Mucosa of stomach (tissue), 1 donor: Measurements from ENCODE around the gene ID3.

Source experiments
- H3K27me3 ChIP-seq: one replicate; pipeline ENCODE4 v1.7.0; 2013; ENCODE audit warnings: mild to moderate bottlenecking, low read length; ENCODE audit not compliant: control insufficient read depth, insufficient read depth
- H3K36me3 ChIP-seq: one replicate; pipeline ENCODE4 v1.7.0; 2013; ENCODE audit warnings: low read length; ENCODE audit not compliant: control insufficient read depth, insufficient read depth
- H3K4me1 ChIP-seq: one replicate; pipeline ENCODE4 v1.7.0; 2013; ENCODE audit warnings: mild to moderate bottlenecking, low read length; ENCODE audit not compliant: control insufficient read depth, insufficient read depth
- H3K4me3 ChIP-seq: one replicate; pipeline ENCODE4 v1.7.0; 2013; ENCODE audit warnings: low read length
- H3K9ac ChIP-seq: one replicate; pipeline ENCODE4 v1.7.0; 2013; ENCODE audit warnings: mild to moderate bottlenecking, low read length, moderate library complexity
- H3K9me3 ChIP-seq: one replicate; pipeline ENCODE4 v1.7.0; 2013; ENCODE audit warnings: mild to moderate bottlenecking, low read length, moderate library complexity; ENCODE audit not compliant: control insufficient read depth
- donor health status: Pancreatic carcinoma.

The ID3 gene

GRCh38 chr1:23531562-23532094 is 27.7 kb downstream of the ID3 start:
- Histone ChIP-seq H3K9me3 (no peaks in the 10 kb centered on the region), H3K27me3 (no peaks in the 10 kb centered on the region), H3K9ac (no peak overlapping the region), H3K36me3 (no peaks in the 10 kb centered on the region), H3K4me1 (peaks cover 54% of the 10 kb centered on the region), H3K4me3 (no peak overlapping the region)

- no peaks in the 10 kb centered on the region for H3K36me3 ChIP-seq
- no peaks in the 10 kb centered on the region for H3K9me3 ChIP-seq
- peaks cover 61% of the 10 kb centered on the region for H3K4me1 ChIP-seq
- H3K9ac ChIP-seq = peak within 1 kb of the TSS; percentile 32
- H3K4me3 ChIP-seq = peak within 1 kb of the TSS; percentile 61
- no peaks in the 10 kb centered on the region for H3K27me3 ChIP-seq
Measured at GRCh38 chr1:23530747-23531561, 28.3 kb downstream of the ID3 start, which contains the start of gene E2F2. Gene E2F2 (minus strand): TSS chr1:23531233. CDS start chr1:23530793, 440 bp downstream.

- Histone ChIP-seq H3K36me3 (no peaks in the 10 kb centered on the region), H3K4me1 (peaks cover 68% of the 10 kb centered on the region), H3K9ac (peak overlapping the region; percentile 32)
Measured at GRCh38 chr1:23530087-23530746, 29.1 kb downstream of the ID3 start.

DNA sequence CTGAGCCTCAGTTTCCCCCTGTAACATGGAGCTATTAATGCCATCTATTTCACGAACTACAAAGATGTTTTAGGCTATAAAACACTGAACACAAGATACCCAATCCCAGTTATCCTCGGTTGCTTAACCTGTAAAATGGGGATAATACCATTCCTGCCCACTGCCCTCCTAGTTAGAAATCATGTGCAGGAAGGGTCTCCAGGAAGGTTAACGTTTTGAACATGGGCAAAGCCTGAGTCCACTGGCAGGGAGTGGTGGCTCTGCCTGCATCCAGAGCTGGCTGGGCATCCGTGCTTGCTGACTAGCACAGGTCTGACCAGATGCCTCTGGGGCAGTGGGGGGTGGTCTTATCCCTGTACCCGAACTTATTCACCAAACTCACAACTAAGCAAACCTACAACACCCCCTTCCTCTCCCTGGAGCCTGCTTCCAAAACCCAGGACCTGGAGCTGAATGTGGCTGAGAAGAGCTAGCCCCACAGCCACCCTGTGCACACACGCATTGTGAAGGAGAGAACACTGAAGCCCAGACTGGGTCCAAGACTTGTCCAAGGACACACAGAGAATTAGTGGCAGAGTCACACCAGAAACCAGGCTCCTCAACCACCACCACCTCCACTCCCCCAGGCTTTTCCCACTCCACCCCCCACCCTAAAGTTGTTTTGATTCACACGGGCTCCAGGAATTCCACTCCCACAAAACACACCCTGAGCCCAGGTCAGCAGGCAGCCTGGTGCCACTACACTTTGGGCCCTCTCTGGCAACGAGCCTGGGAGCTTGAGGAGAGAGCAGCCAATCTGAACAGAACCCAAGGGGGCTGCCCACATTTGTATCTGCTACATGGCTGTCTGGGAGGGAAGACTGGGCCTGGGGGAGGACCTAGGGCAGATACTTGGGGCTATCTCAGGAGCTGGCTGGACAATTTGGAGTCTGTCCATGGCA is 29.9 kb downstream of the ID3 start:
- Histone ChIP-seq H3K27me3 (peaks cover 4% of the 10 kb centered on the region), H3K9me3 (no peaks in the 10 kb centered on the region), H3K4me3 (no peak overlapping the region), H3K4me1 (peaks cover 76% of the 10 kb centered on the region), H3K36me3 (no peaks in the 10 kb centered on the region), H3K9ac (peak overlapping the region; percentile 32)

More at GRCh38 chr1:23530087-23530746, 29.1 kb downstream of the ID3 start:
- no peaks in the 10 kb centered on the region for H3K9me3 ChIP-seq
- no peaks in the 10 kb centered on the region for H3K27me3 ChIP-seq
- peak overlapping the region; percentile 61 for H3K4me3 ChIP-seq

DNA sequence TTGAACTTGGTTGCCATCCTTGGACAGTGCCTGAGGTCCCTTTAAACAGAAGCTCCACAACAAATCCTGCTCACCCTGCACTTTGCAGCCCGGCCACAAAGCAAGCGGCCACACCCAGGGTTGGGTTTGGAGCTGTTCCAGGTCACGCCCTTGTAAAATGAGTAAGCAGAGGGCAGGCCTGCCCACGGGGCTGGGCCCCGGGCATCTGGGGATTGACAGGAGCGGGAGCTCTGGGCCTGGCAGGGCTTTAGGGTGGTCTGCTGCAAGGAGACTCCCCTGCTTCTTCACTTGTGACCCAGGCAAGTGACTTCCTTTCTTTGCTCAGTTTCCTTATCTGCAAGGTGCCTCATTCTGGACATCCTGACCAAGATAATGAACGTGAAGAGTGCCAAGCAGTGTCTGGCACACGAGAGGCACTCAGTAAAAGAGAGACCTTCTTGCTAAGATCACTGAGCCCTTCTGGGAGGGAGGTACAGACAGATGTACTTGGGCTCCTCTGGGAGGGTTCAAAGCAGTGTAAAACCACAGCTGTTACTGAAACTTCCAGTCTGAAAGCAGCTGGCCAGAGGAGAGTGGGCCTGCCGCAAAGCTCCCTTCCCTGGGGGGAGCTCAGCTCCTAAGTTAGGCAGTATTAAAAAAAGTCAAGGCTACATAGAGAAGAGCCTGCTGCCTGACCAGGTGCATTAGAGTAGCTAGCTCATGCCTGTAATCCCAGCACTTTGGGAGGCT is 30.9 kb downstream of the ID3 start:
- peak overlapping the region; percentile 33 for H3K4me3 ChIP-seq
- H3K36me3 ChIP-seq = no peaks in the 10 kb centered on the region
- H3K27me3 ChIP-seq = peaks cover 4% of the 10 kb centered on the region
- peaks cover 82% of the 10 kb centered on the region for H3K4me1 ChIP-seq
- H3K9ac ChIP-seq = peak overlapping the region; percentile 69
- H3K9me3 ChIP-seq = no peaks in the 10 kb centered on the region

DNA sequence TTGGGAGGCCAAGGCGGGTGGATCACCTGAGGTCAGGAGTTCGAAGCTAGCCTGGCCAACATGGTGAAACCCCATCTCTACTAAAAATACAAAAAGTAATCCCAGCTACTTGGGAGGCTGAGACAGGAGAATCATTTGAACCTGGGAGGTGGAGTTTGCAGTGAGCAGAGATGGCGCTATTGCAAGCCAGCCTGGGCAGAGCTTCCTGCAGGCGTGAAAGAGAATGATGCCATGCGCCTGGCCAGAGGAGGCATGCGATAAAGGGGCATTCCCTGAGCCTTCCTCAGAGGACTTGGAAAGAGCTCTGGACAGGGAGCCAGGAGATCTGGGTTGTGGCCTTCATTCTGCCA is 31.4 kb downstream of the ID3 start:
- H3K4me3 ChIP-seq = no peak overlapping the region
- H3K9ac ChIP-seq = no peak overlapping the region
- H3K4me1 ChIP-seq = peaks cover 82% of the 10 kb centered on the region
- H3K36me3 ChIP-seq = no peaks in the 10 kb centered on the region
- H3K9me3 ChIP-seq = no peaks in the 10 kb centered on the region
- peaks cover 4% of the 10 kb centered on the region for H3K27me3 ChIP-seq

- Histone ChIP-seq H3K9ac (no peak overlapping the region), H3K36me3 (no peaks in the 10 kb centered on the region), H3K4me1 (peaks cover 82% of the 10 kb centered on the region), H3K9me3 (no peaks in the 10 kb centered on the region), H3K4me3 (no peak overlapping the region), H3K27me3 (peaks cover 4% of the 10 kb centered on the region)
Measured at GRCh38 chr1:23527366-23527765, 31.9 kb downstream of the ID3 start.

GRCh38 chr1:23526329-23527041 is 32.8 kb downstream of the ID3 start:
- H3K27me3 ChIP-seq = peaks cover 4% of the 10 kb centered on the region
- no peaks in the 10 kb centered on the region for H3K9me3 ChIP-seq
- peak overlapping the region; percentile 40 for H3K9ac ChIP-seq
- H3K4me1 ChIP-seq = peaks cover 75% of the 10 kb centered on the region
- no peaks in the 10 kb centered on the region for H3K36me3 ChIP-seq
- no peak overlapping the region for H3K4me3 ChIP-seq

GRCh38 chr1:23525558-23526250 is 33.6 kb downstream of the ID3 start:
- Histone ChIP-seq H3K9ac (peak overlapping the region; percentile 19), H3K4me1 (peaks cover 69% of the 10 kb centered on the region), H3K36me3 (no peaks in the 10 kb centered on the region), H3K4me3 (no peak overlapping the region), H3K9me3 (no peaks in the 10 kb centered on the region), H3K27me3 (peaks cover 4% of the 10 kb centered on the region)

GRCh38 chr1:23524716-23525401 is 34.4 kb downstream of the ID3 start:
- no peaks in the 10 kb centered on the region for H3K36me3 ChIP-seq
- peak overlapping the region; percentile 19 for H3K9ac ChIP-seq
- H3K4me1 ChIP-seq = peaks cover 60% of the 10 kb centered on the region
- no peaks in the 10 kb centered on the region for H3K9me3 ChIP-seq
- H3K4me3 ChIP-seq = no peak overlapping the region
- peaks cover 4% of the 10 kb centered on the region for H3K27me3 ChIP-seq
